Measurements from ENCODE around the gene PRKAR1A. TPM values are rescaled to one million over a fixed set of nuclear protein-coding genes. Genes with fewer than 3 reads are reported as not detected.
A peak's percentile ranks its signal among the peaks of the same experiment; 100 is the strongest.

The PRKAR1A gene
- total RNA-seq, 1 donor from 2014 or later: 733 TPM

GRCh38 chr17:68565661-68566441, 53.6 kb downstream of the PRKAR1A start:
- no peaks in the 10 kb centered on the region for H3K36me3 ChIP-seq
- H3K9me3 ChIP-seq (replicated peaks): no peaks in the 10 kb centered on the region
- intact Hi-C loops (cut with micrococcal nuclease): no loop called here
- no peak for DNase-seq
- no peak for TF ChIP-seq CTCF (IDR thresholded peaks at IDR 0.05; ENCODE audit: borderline replicate concordance)
- H3K27me3 ChIP-seq (ENCODE audit: low read depth): no peaks in the 10 kb centered on the region
- H3K4me1 ChIP-seq: peaks cover 19% of the 10 kb centered on the region
- peak overlapping the region; percentile 31 for H3K27ac ChIP-seq (replicated peaks)
- no peak overlapping the region for H3K4me3 ChIP-seq

- Histone ChIP-seq H3K4me1 (peaks cover 14% of the 10 kb centered on the region), H3K36me3 (no peaks in the 10 kb centered on the region), H3K27me3 (ENCODE audit: low read depth) (no peaks in the 10 kb centered on the region), H3K27ac (replicated peaks) (no peak overlapping the region), H3K4me3 (no peak overlapping the region), H3K9me3 (replicated peaks) (no peaks in the 10 kb centered on the region)
- TF ChIP-seq CTCF (IDR thresholded peaks at IDR 0.05; ENCODE audit: borderline replicate concordance): no peak
- no peak for DNase-seq
- intact Hi-C loops (cut with micrococcal nuclease): no loop called here
Measured at GRCh38 chr17:68566442-68566738, 54.2 kb downstream of the PRKAR1A start.

GRCh38 chr17:68567035-68567434, 54.8 kb downstream of the PRKAR1A start:
- H3K9me3 ChIP-seq (replicated peaks): no peaks in the 10 kb centered on the region
- no peak for DNase-seq
- H3K27ac ChIP-seq (replicated peaks): no peak overlapping the region
- no peaks in the 10 kb centered on the region for H3K27me3 ChIP-seq (ENCODE audit: low read depth)
- TF ChIP-seq CTCF (IDR thresholded peaks at IDR 0.05; ENCODE audit: borderline replicate concordance): no peak
- H3K4me1 ChIP-seq: peaks cover 8% of the 10 kb centered on the region
- H3K36me3 ChIP-seq: no peaks in the 10 kb centered on the region
- H3K4me3 ChIP-seq: no peak overlapping the region
- intact Hi-C loops (cut with micrococcal nuclease): no loop called here

GRCh38 chr17:68567581-68567980, 55.4 kb downstream of the PRKAR1A start:
- intact Hi-C loops (cut with micrococcal nuclease): no loop called here
- Histone ChIP-seq H3K9me3 (replicated peaks) (no peaks in the 10 kb centered on the region), H3K36me3 (no peaks in the 10 kb centered on the region), H3K27me3 (ENCODE audit: low read depth) (no peaks in the 10 kb centered on the region), H3K27ac (replicated peaks) (no peak overlapping the region), H3K4me1 (peaks cover 7% of the 10 kb centered on the region), H3K4me3 (no peak overlapping the region)
- DNase-seq: no peak
- TF ChIP-seq CTCF (IDR thresholded peaks at IDR 0.05; ENCODE audit: borderline replicate concordance): no peak

- no peak overlapping the region for H3K4me3 ChIP-seq
- intact Hi-C loops (cut with micrococcal nuclease): no loop called here
- no peak overlapping the region for H3K27ac ChIP-seq (replicated peaks)
- H3K4me1 ChIP-seq: peaks cover 7% of the 10 kb centered on the region
- H3K36me3 ChIP-seq: no peaks in the 10 kb centered on the region
- DNase-seq: no peak
- TF ChIP-seq CTCF (IDR thresholded peaks at IDR 0.05; ENCODE audit: borderline replicate concordance): no peak
- H3K27me3 ChIP-seq (ENCODE audit: low read depth): no peaks in the 10 kb centered on the region
- H3K9me3 ChIP-seq (replicated peaks): no peaks in the 10 kb centered on the region
Measured at GRCh38 chr17:68568581-68568980, 56.4 kb downstream of the PRKAR1A start.
